PC-9 (cell line): ENCODE data around the gene IREB2. TPM values are rescaled to one million over a fixed set of nuclear protein-coding genes. Genes with fewer than 3 reads are reported as not detected.
A peak's percentile ranks its signal among the peaks of the same experiment; 100 is the strongest.

ENCODE experiments used
- BruUV-seq: library from RNA; stranded (reverse); fragments of 400-500 nt; replicated peaks from 2 replicates; lab custom pipeline; 2021; lab: Mats Ljungman, UMichigan
- CTCF ChIA-PET: fragments of 300-600 bp; sonication (Branson Sonifier 250); formaldehyde crosslinking; loops from one replicate; lab custom pipeline; 2022; ENCODE audit warnings: antibody characterized with exemption; lab: Charles Lee
- POLR2A ChIA-PET: fragments of 300-600 bp; sonication (Branson Sonifier 250); formaldehyde crosslinking; loops from one replicate; lab custom pipeline; 2022; ENCODE audit warnings: antibody characterized with exemption; ENCODE audit not compliant: unreplicated experiment; lab: Charles Lee
- DNase-seq, 2 experiments: peaks; one replicate each; pipeline versions ENCODE4 v3.0.0 to v3.0.0-alpha.2; 2015 to 2022; ENCODE audit warnings: mixed read lengths in 1 of 2
- H2AFZ ChIP-seq: fragments of 200-600 bp; sonication (generic); 2 replicates; pipeline ENCODE4 v1.8.1; 2017; ENCODE audit warnings: antibody characterized with exemption
- H3F3A ChIP-seq: fragments of 200-600 bp; sonication (generic); 2 replicates; pipeline ENCODE4 v1.8.1; 2017; ENCODE audit warnings: antibody characterized with exemption, mild to moderate bottlenecking, low read depth; ENCODE audit not compliant: insufficient read depth
- H3K27ac ChIP-seq: fragments of 200-600 bp; sonication (generic); 2 replicates; pipeline ENCODE4 v1.6.1; 2016; ENCODE audit warnings: mixed run types
- H3K27me3 ChIP-seq: fragments of 200-600 bp; sonication (generic); 2 replicates; pipeline ENCODE4 v1.6.1; 2016; ENCODE audit warnings: low read depth, mixed run types; ENCODE audit not compliant: insufficient read depth
- H3K36me3 ChIP-seq: fragments of 200-600 bp; sonication (generic); 2 replicates; pipeline ENCODE4 v1.6.1; 2016; ENCODE audit warnings: low read depth, mixed run types
- H3K4me1 ChIP-seq: fragments of 200-600 bp; sonication (generic); replicated peaks from 2 replicates; pipeline ENCODE4 v1.6.1; 2016; ENCODE audit warnings: mixed run types; ENCODE audit not compliant: insufficient read depth
- H3K4me2 ChIP-seq: fragments of 200-600 bp; sonication (generic); 2 replicates; pipeline ENCODE4 v1.6.1; 2017; ENCODE audit warnings: mixed run types
- H3K4me3 ChIP-seq: fragments of 200-600 bp; sonication (generic); 2 replicates; pipeline ENCODE4 v1.6.1; 2016; ENCODE audit warnings: mixed run types
- H3K79me2 ChIP-seq: fragments of 200-600 bp; sonication (generic); 2 replicates; pipeline ENCODE4 v1.6.1; 2017; ENCODE audit warnings: low read depth, mixed run types
- H3K9me2 ChIP-seq: fragments of 200-600 bp; sonication (generic); 2 replicates; pipeline ENCODE4 v1.8.1; 2017; ENCODE audit warnings: mild to moderate bottlenecking; ENCODE audit not compliant: insufficient read depth
- H3K9me3 ChIP-seq: fragments of 200-600 bp; sonication (generic); 2 replicates; pipeline ENCODE4 v1.8.1; 2016; ENCODE audit warnings: low read depth; ENCODE audit not compliant: insufficient read depth
- H4K20me1 ChIP-seq: fragments of 200-600 bp; sonication (generic); 2 replicates; pipeline ENCODE4 v1.8.1; 2017; ENCODE audit not compliant: insufficient read depth
- EZH2 ChIP-seq: fragments of 200-600 bp; sonication (generic); IDR thresholded peaks from 2 replicates; pipeline ENCODE4 v1.8.0; 2017; ENCODE audit warnings: antibody characterized with exemption, low read depth
- intact Hi-C: fragments of 100-400 bp; cut with micrococcal nuclease; formaldehyde crosslinking; loops from one replicate; pipeline ENCODE4 v1.10.0; 2022; ENCODE audit not compliant: unreplicated experiment
- total RNA-seq: library from RNA; stranded (reverse); gene quantifications from 2 replicates; pipeline ENCODE4 v1.2.3, GENCODE V29; 2021
- TF ChIP-seq, protein P1 (sequence below): fragments of 200-600 bp; sonication (generic); conservative IDR thresholded peaks from 2 replicates; pipeline ENCODE4 v1.6.1; 2017; ENCODE audit warnings: mixed run types, antibody characterized with exemption, mild to moderate bottlenecking, moderate library complexity

The IREB2 gene
- total RNA-seq, 1 experiment from 2014 or later: 48.8 TPM

DNA sequence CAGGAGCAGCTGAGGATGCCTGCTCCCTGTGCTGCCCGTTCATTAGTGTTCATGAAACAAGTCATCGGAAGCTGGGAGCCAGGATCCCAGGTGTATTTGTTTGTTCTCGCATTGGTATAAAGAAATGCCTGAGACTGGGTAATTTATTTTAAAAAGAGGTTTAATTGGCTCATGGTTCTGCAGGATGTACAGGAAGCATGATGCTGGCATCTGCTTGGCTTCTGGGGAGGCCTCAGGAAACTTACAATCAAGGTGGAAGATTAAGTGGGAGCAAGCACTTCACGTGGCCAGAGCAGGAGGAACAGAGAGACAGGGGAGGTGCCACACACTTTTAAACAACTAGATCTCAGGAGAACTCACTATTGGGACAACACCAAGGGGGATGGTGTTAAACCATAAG lies 63.8 kb downstream of the IREB2 start:
- no peak for DNase-seq
- TF ChIP-seq, protein P1, sequence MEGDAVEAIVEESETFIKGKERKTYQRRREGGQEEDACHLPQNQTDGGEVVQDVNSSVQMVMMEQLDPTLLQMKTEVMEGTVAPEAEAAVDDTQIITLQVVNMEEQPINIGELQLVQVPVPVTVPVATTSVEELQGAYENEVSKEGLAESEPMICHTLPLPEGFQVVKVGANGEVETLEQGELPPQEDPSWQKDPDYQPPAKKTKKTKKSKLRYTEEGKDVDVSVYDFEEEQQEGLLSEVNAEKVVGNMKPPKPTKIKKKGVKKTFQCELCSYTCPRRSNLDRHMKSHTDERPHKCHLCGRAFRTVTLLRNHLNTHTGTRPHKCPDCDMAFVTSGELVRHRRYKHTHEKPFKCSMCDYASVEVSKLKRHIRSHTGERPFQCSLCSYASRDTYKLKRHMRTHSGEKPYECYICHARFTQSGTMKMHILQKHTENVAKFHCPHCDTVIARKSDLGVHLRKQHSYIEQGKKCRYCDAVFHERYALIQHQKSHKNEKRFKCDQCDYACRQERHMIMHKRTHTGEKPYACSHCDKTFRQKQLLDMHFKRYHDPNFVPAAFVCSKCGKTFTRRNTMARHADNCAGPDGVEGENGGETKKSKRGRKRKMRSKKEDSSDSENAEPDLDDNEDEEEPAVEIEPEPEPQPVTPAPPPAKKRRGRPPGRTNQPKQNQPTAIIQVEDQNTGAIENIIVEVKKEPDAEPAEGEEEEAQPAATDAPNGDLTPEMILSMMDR: no peak
- TF ChIP-seq EZH2: no peak
- Histone ChIP-seq H3K36me3 (peaks cover 23% of the 10 kb centered on the region; the same call in 1 of the 2 replicates), H3K4me3 (no peak overlapping the region), H3K4me1 (no peaks in the 10 kb centered on the region), H3K27me3 (no peaks in the 10 kb centered on the region), H3K9me3 (no peaks in the 10 kb centered on the region), H4K20me1 (no peaks in the 10 kb centered on the region), H2AFZ (no peak overlapping the region), H3K4me2 (no peak overlapping the region), H3K27ac (no peak overlapping the region), H3K9me2 (no peaks in the 10 kb centered on the region), H3K79me2 (no peaks in the 10 kb centered on the region), H3F3A (peaks cover 21% of the 10 kb centered on the region; the same call in 1 of the 2 replicates)
- CTCF ChIA-PET: no interaction called here
- POLR2A ChIA-PET: no interaction called here
- BruUV-seq: no TSS peak
- intact Hi-C loops: no loop called here

DNA sequence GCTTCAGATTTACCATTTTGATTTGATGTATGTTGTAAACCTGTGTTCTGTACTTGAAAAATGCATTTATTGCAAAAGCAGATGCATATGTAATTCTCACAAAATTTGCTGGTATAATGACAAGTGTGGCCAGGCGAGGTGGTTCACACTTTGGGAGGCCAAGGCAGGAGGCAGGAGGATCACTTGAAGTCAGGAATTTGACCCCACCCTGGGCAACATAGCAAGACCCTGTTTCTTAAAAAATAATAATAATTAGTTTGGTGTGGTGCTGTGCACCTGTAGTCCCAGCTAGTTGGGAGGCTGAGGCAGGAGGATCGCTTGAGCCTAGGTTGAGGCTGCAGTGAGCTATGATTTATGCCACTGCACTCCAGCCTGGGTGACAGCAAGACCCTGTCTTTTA lies 64.6 kb downstream of the IREB2 start:
- no peaks in the 10 kb centered on the region for H3K4me1 ChIP-seq
- no peak overlapping the region for H3K4me3 ChIP-seq
- TF ChIP-seq, protein P1: no peak
- no peak for TF ChIP-seq EZH2
- no peak overlapping the region for H3K27ac ChIP-seq
- H3K9me3 ChIP-seq: no peaks in the 10 kb centered on the region
- H3K36me3 ChIP-seq: peaks cover 16% of the 10 kb centered on the region; the same call in 1 of the 2 replicates
- CTCF ChIA-PET: no interaction called here
- H3K27me3 ChIP-seq: no peaks in the 10 kb centered on the region
- POLR2A ChIA-PET: no interaction called here
- no peak for DNase-seq
- H3K9me2 ChIP-seq: no peaks in the 10 kb centered on the region
- H4K20me1 ChIP-seq: no peaks in the 10 kb centered on the region
- intact Hi-C loops: no loop called here
- peaks cover 21% of the 10 kb centered on the region; the same call in 1 of the 2 replicates for H3F3A ChIP-seq
- no peak overlapping the region for H2AFZ ChIP-seq
- no peaks in the 10 kb centered on the region for H3K79me2 ChIP-seq
- BruUV-seq: no TSS peak
- H3K4me2 ChIP-seq: no peak overlapping the region

DNA sequence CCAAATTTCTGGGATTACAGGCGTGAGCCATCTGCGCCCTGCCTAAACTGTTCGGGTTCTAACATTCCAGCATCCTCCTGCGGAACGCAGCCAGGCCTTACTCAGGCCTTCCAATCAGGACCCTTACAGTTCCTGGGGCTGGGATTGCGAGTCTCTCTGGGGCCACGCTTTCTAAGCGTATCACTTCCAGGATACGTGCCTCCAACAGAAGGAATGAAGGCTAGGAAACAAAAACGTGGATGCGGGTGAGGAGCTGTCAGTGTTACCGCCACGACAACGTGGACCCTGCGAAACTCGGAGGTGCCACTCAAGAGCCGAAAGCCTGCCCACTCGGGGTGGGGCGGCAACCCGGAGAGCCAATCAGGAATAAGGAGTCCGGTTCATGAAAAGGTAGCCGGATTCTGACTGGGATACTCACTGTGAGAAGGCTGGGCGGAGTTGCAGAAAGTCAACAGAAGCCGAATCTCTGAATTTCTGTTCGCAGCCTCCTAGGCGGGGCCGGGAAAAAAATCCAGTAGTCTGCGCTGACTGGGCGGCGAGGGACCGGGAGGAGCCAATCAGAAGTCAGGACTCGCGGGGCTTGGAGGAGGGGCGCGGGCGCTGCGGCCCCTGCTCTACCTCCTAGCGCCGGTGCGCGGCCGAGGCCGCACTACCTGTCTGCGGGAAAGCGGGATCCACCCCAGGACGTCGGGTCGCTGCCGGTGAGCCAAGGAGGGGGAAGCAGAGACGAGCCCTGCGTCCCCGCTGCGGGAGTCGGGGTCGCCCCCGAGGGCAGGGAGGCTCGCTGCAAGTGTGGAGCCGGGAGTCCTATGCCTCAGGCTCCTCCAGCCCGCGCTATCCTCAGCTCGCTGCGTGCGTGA lies 69.2 kb downstream of the IREB2 start, which contains the start of gene HYKK:
TSS of gene HYKK (plus strand) at position 607 of the 860 bp plus-strand sequence. CDS start 5,512 bp downstream, outside the sequence.
- Histone ChIP-seq H3K9me3 (no peaks in the 10 kb centered on the region), H3K4me1 (no peaks in the 10 kb centered on the region), H3K9me2 (no peaks in the 10 kb centered on the region), H4K20me1 (no peaks in the 10 kb centered on the region), H3K79me2 (no peaks in the 10 kb centered on the region), H2AFZ (peak within 1 kb of the TSS; percentile 94), H3K27me3 (no peaks in the 10 kb centered on the region), H3K27ac (no peak within 1 kb of the TSS), H3F3A (peaks cover 16% of the 10 kb centered on the region; the same call in 1 of the 2 replicates), H3K4me3 (peak within 1 kb of the TSS; percentile 64), H3K4me2 (peak within 1 kb of the TSS; percentile 84), H3K36me3 (no peaks in the 10 kb centered on the region)
- POLR2A ChIA-PET: no interaction called here
- no peak for TF ChIP-seq EZH2
- TF ChIP-seq, protein P1: no peak
- peak; percentile 95 for DNase-seq
- intact Hi-C loops: no loop called here
- BruUV-seq: no TSS peak
- CTCF ChIA-PET: no interaction called here
